Transverse colon (tissue), 4 donors: ENCODE measurements around the gene MCRIP2.

Experiments
- CTCF ChIP-seq, 5 experiments: fragments of 200-600 bp in 3 of 5; fragments of 450-650 bp in 2 of 5; sonication (generic) in 3 of 5; IDR thresholded peaks; 1 replicate in 2 of 5; 2 replicates in 3 of 5; pipeline ENCODE4 v1.5.1; 2016 to 2017; ENCODE audit warnings: antibody characterized with exemption in 5 of 5, inconsistent platforms in 3 of 5, mild to moderate bottlenecking in 2 of 5, moderate library complexity in 1 of 5
- POLR2A ChIP-seq: fragments of 450-650 bp; IDR thresholded peaks from one replicate; pipeline ENCODE4 v1.6.1; 2016; ENCODE audit warnings: antibody characterized with exemption, mild to moderate bottlenecking, moderate library complexity
- POLR2AphosphoS5 ChIP-seq, 3 donors: sonication (generic); formaldehyde crosslinking; IDR thresholded peaks; one replicate each; pipeline ENCODE4 v1.6.1; 2016; ENCODE audit warnings: antibody characterized with exemption in 3 of 3

- TF ChIP-seq CTCF (IDR thresholded peaks at IDR 0.05) (no peak), POLR2AphosphoS5 (IDR thresholded peaks at IDR 0.05) (peak; percentile 66 to 90 (median 86)), POLR2A (peak; percentile 73)
These were observed 7.4 kb downstream of the MCRIP2 start, which contains the start of gene WDR90 for GRCh38 chr16:648781-649589.
